HepG2 (cell line): ENCODE data around the gene ZNF512B. TPM values are rescaled to one million over a fixed set of nuclear protein-coding genes. Genes with fewer than 3 reads are reported as not detected.

Experiments
- AKNA ChIP-seq: sonication (generic); formaldehyde crosslinking; IDR thresholded peaks from 2 replicates; pipeline ENCODE4 v1.4.0; 2020; ENCODE audit warnings: missing genetic modification reagents, borderline replicate concordance
- CCDC6 ChIP-seq: sonication (generic); formaldehyde crosslinking; IDR thresholded peaks from 2 replicates; pipeline ENCODE4 v1.8.1; 2022; ENCODE audit warnings: mild to moderate bottlenecking, missing genetic modification reagents, moderate library complexity
- DPF2 ChIP-seq: sonication (generic); formaldehyde crosslinking; IDR thresholded peaks from 2 replicates; pipeline ENCODE4 v1.4.0; 2020; ENCODE audit warnings: mild to moderate bottlenecking, low read depth, missing genetic modification reagents, borderline replicate concordance
- GLI4 ChIP-seq: sonication (generic); formaldehyde crosslinking; IDR thresholded peaks from 2 replicates; pipeline ENCODE4 v1.5.1; 2020; ENCODE audit warnings: missing genetic modification reagents, mild to moderate bottlenecking, moderate library complexity, borderline replicate concordance
- KLF9 ChIP-seq: IDR thresholded peaks from 2 replicates; pipeline ENCODE4 v1.6.1; 2016; ENCODE audit warnings: low read depth
- MLXIP ChIP-seq: sonication (generic); formaldehyde crosslinking; IDR thresholded peaks from 2 replicates; pipeline ENCODE4 v1.9.0; 2021; ENCODE audit warnings: missing genetic modification reagents, borderline replicate concordance
- MTF2 ChIP-seq: sonication (generic); formaldehyde crosslinking; IDR thresholded peaks from 2 replicates; pipeline ENCODE4 v1.5.0; 2020; ENCODE audit warnings: missing genetic modification reagents, borderline replicate concordance
- PCBP1 ChIP-seq: fragments of 200-400 bp; formaldehyde crosslinking; IDR thresholded peaks from 2 replicates; pipeline ENCODE4 v1.6.1; 2017; ENCODE audit warnings: mild to moderate bottlenecking, low read depth, low read length, borderline replicate concordance
- RBM39 ChIP-seq: fragments of 200-400 bp; formaldehyde crosslinking; IDR thresholded peaks from one replicate; pipeline ENCODE4 v1.6.1; 2018; ENCODE audit warnings: antibody characterized with exemption, mild to moderate bottlenecking, low read depth, low read length; ENCODE audit not compliant: poor library complexity, severe bottlenecking
- RFX5 ChIP-seq: IDR thresholded peaks from 2 replicates; pipeline ENCODE4 v1.6.1; 2011; ENCODE audit warnings: low read depth, low read length, improper control_type of control experiment
- SAFB2 ChIP-seq: sonication (generic); formaldehyde crosslinking; IDR thresholded peaks from 2 replicates; pipeline ENCODE4 v1.5.1; 2020; ENCODE audit warnings: missing genetic modification reagents, low read depth, mild to moderate bottlenecking, borderline replicate concordance
- SP5 ChIP-seq: IDR thresholded peaks from 2 replicates; pipeline ENCODE4 v1.6.1; 2016; ENCODE audit warnings: low read depth, borderline replicate concordance
- ZBTB44 ChIP-seq: sonication (generic); formaldehyde crosslinking; IDR thresholded peaks from 2 replicates; pipeline ENCODE4 v1.4.0; 2020; ENCODE audit warnings: missing genetic modification reagents
- ZNF264 ChIP-seq: sonication (generic); formaldehyde crosslinking; IDR thresholded peaks from 2 replicates; pipeline ENCODE4 v1.4.0; 2020; ENCODE audit warnings: missing genetic modification reagents
- ZNF441 ChIP-seq: sonication (generic); formaldehyde crosslinking; IDR thresholded peaks from 2 replicates; pipeline ENCODE4 v1.7.0; 2021; ENCODE audit warnings: missing genetic modification reagents, borderline replicate concordance
- ZNF782 ChIP-seq: sonication (generic); formaldehyde crosslinking; IDR thresholded peaks from 2 replicates; pipeline ENCODE4 v1.4.0; 2020; ENCODE audit warnings: missing genetic modification reagents, mild to moderate bottlenecking, borderline replicate concordance
- polyA plus RNA-seq, 8 experiments: library from polyadenylated mRNA; depleted of rRNA in 3 of 8; stranded (reverse) in 7 of 8; unstranded in 1 of 8; fragments of >200 nt; fragmentation: Illumina TruSeq in 4 of 8; extraction: Trizol in 4 of 8; gene quantifications; 2 replicates each; pipeline versions ENCODE4 v1.2.1 to v1.2.3, GENCODE V29; 2011 to 2016; ENCODE audit warnings: low read depth in 4 of 8, missing spikeins in 1 of 8, mixed read lengths in 1 of 8; ENCODE audit not compliant: insufficient read depth in 1 of 8
- total RNA-seq, 5 experiments: library from RNA; depleted of rRNA; stranded (reverse); fragments of >200 nt; fragmentation: Illumina TruSeq; extraction: Trizol; gene quantifications; 2 replicates each; pipeline ENCODE4 v1.2.3, GENCODE V29; 2016; ENCODE audit warnings: low read depth in 1 of 5
- TF ChIP-seq, protein P1 (sequence below): sonication (generic); formaldehyde crosslinking; IDR thresholded peaks from 2 replicates; pipeline ENCODE4 v1.8.0; 2022; ENCODE audit warnings: missing genetic modification reagents, mild to moderate bottlenecking, inconsistent platforms, borderline replicate concordance

ZNF512B gene
- total and polyA plus RNA-seq, 2 of the 13 experiments (the other 11 are each of a cell fraction or from before 2014, with no cell fraction given), result 11.5 to 30.6 TPM

GRCh38 chr20:63969838-63970713, at the start of gene ZNF512B (continued):
- no peak for TF ChIP-seq MLXIP (CRISPR knock-in tag)
- TF ChIP-seq CCDC6 (CRISPR knock-in tag), result no peak
- 0 out of 2 replicates have a peak, but pooled peaks have one; percentile 63 for TF ChIP-seq SAFB2
- peak; percentile 40; the same call in 1 of the 2 replicates for TF ChIP-seq SP5 (CRISPR knock-in tag)
- TF ChIP-seq ZNF782 (CRISPR knock-in tag), result peak; percentile 46; the same call in 1 of the 2 replicates
- TF ChIP-seq AKNA (CRISPR knock-in tag), result no peak
- TF ChIP-seq ZNF441 (CRISPR knock-in tag), result no peak
- TF ChIP-seq ZNF264 (CRISPR knock-in tag), result no peak
- TF ChIP-seq RBM39, result peak; percentile 56
- TF ChIP-seq MTF2 (CRISPR knock-in tag), result no peak
- TF ChIP-seq DPF2, result no peak
- no peak for TF ChIP-seq RFX5
- TF ChIP-seq, protein P1, sequence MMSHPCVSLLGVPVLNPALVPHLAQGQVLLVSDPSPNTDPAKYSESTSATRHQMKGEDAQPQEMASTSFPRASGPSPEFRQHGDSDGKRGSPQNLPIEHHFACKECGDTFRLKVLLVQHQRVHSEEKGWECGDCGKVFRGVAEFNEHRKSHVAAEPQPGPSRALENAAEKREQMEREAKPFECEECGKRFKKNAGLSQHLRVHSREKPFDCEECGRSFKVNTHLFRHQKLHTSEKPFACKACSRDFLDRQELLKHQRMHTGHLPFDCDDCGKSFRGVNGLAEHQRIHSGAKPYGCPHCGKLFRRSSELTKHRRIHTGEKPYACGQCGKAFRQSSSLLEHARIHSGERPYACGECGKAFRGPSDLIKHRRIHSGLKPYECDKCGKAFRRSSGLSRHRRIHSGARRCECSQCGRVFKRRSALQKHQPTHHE (CRISPR knock-in tag), result no peak
- TF ChIP-seq GLI4 (CRISPR knock-in tag), result no peak; the same call in 1 of the 2 replicates
- TF ChIP-seq ZBTB44 (CRISPR knock-in tag), result peak; percentile 45; the same call in 1 of the 2 replicates
- no peak; the same call in 1 of the 2 replicates for TF ChIP-seq PCBP1
- 0 out of 2 replicates have a peak, but pooled peaks have one; percentile 56 for TF ChIP-seq KLF9 (CRISPR knock-in tag)
